Measurements from ENCODE around the gene ADAM19.
"Not testable (repeated sequence)": the region's sequence is repeated elsewhere in the genome, so short reads cannot be mapped to it uniquely, and the experiment has no call there.

Gene ADAM19

DNA sequence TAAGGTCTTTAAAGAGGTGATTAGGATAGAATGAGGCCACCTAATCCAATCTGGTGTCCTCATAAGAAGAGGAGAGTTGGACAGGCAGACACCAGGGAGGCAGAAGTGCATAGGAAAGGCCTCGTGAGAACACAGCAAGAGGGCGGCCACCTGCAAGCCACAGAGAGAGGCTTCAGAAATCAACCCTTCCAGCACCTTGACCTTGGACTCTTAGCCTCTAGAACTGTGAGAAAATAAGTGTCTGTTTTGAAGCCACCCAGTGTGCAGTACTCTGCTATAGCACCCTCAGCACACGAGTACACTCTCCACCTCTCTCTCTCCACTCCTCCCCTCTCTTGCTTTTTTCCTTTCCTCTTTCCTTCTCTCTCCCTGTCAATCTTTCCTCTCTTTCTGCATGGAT lies 88.7 kb downstream of the ADAM19 start:
- no peak for DNase-seq (ENCODE audit: low read depth, low spot score)

DNA sequence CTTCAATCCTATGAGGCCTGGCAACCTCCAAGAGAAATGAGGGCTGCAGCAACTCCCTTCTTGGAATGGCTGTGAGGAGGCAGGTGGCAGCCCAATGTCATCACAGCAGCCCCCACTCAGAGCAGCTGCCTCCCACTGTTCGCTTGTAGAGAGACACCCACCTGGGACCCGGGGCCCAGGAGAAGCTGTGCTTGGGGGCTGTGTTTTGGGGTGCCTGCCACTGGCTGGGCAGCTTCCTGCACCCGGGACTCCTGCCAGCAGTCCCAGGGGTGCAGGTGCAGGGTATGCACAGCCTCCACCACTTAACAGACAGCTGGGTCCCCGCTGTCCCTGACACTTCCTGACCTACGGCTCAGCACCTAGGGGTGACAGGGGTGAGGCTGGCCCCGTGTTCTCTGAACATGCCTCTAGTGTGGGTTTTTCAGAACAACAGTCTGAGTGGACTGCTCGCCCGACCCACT lies 89.3 kb downstream of the ADAM19 start:
- no peak for DNase-seq (ENCODE audit: low read depth, low spot score)

DNA sequence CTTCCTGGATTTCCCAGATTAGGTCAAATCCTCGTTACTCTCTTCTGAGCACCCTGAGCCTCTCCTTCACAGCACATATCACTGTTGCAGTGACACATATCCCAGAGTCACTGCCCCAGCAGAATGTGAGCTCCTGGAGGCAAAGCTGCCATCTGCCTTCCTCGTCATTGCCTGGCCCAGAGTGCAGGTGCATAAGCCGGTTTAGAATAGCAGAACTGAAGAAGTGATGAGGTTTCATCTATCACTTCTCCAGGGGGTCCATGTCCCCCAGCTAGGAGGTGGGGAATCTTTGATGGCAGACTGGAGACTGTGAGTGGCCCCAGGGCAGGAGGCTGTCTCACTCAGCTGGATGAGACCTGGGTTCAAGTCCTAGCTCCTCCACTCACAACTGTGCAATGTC lies 89.8 kb downstream of the ADAM19 start:
- no peak for DNase-seq (ENCODE audit: low read depth, low spot score)

DNA sequence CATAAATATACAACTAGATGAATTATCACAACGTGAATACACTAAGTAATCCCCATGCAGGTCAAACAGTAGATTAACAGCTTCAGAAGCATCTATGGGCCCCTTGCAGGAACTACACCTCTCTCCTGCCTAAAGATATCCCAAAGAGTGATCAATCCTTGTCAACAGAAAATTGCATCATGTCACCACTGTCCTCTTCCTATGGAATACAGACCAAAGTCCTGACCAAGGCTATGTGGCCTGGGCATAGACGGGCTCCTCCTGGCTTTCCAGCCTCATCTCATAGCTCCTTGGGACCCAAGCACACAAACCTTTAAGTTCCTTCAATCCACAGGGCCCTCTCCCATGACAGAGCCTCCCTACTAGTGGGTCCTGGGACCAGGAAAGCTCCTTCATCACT lies 90.2 kb downstream of the ADAM19 start:
- no peak for DNase-seq (ENCODE audit: low read depth, low spot score)

DNA sequence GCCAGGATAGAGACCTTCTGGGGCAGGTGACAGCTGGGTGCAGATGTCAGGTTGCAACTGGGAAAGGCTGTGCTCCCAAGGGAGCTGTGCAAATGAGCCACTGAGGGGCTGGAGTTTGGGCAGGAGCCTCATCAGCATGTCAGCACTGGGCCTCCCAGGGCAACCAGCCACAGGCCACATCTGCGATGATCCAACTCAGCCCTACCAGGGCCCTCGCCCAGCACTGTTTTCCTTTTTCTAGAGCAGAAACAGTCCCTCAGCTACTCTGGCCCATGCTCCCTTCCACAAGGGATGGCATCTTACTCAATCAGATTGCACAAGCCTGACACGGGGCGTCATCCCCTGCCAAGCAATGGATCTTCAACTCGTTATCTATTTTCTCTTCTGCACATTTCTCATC lies 90.8 kb downstream of the ADAM19 start:
- no peak for DNase-seq (ENCODE audit: low read depth, low spot score)

DNA sequence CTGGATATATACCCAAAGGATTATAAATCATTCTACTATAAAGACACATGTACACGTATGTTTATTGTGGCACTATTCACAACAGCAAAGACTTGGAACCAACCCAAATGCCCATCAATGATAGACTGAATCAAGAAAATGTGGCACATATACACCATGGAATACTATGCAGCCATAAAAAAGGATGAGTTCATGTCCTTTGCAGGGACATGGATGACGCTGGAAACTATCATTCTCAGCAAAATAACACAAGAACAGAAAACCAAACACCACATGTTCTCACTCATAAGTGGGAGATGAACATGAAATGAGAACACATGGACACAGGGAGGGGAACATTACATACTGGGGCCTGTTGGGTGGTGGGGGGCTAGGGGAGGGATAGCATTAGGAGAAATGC lies 92.9 kb downstream of the ADAM19 start:
- not testable (repeated sequence) for DNase-seq (ENCODE audit: low read depth, low spot score)

DNA sequence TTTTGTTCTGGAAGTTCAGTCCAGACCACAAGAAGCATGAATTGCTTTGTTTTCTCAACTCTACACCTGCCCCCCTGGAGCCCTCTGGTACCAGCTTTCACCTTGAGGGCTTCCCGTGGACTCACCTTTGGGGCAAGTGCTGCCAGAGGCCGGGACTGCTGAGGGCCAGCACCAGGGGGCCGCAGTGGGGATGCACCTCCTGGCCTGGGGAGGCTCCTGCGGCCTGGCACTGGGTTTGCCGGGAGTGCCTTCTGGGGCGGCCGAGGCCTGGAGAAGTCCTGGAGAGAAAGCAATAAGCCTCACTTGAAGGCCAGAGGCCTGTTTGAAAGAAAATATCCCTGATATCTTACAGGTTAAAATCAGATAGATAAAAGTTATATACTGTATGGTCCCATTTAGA lies 93.9 kb downstream of the ADAM19 start:
- no peak for DNase-seq (ENCODE audit: low read depth, low spot score)

DNA sequence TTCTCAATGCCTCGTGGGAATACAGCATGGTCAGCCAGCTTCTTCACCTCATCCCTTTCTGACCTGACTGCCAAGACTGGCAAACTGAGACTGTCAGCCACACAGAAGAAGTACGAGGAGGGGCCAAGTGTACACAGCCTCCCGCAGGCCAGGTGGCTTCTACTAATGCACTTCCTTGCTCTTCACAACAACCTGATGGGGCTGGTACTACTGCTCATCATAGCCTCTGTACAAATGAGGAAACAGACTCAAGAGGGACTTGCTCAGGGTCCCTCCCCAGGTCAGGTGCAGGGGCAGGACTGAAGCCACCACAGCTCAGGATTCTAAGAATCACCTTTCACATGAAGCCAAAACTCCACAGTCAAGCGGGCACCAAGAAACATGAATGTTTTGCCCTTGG lies 94.3 kb downstream of the ADAM19 start:
- DNase-seq (ENCODE audit: low read depth, low spot score): no peak

DNA sequence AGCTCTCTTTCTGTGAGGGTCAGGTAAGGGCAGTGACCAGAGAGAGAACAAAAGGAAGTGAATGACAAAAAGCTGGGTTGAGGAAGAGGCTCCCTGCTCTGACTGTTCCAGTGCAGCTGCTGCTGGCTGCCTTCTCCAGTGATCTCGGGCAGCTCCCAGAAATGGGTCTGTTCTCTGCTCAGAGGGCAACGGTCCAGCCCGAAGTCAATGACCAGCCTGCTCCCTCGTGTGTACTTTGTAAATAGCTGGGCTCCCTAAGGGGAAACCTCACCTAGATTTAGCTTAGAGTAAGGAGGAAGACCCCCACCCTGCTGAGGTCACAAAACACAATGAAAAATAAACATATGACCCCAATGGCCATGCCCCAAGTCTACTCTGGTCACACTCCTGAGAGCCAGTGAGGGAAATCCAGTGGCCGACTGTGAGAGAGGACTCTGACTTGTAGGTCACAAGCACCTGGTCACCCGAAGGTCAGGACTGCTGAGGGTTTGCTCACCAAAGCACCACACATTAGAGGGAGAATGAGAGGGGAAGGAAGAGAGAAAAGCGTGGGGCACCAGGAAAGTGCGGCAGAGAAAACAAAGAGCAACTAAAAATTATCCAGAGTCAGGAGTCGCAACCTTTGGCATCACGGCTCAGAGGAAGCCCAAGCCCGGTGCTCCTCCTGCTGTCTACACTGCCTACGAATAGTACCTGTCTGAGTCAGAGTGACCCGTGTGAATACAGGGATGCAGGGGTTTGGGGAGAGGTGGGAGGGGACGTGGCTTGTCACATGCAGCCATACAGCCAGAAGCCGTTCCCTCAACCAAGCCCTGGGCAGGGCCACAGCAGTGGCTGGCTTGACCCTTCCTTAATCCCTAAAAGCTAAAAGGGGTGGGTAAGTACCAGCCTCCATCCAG lies 95.7 kb downstream of the ADAM19 start:
- DNase-seq (ENCODE audit: low read depth, low spot score): no peak

DNA sequence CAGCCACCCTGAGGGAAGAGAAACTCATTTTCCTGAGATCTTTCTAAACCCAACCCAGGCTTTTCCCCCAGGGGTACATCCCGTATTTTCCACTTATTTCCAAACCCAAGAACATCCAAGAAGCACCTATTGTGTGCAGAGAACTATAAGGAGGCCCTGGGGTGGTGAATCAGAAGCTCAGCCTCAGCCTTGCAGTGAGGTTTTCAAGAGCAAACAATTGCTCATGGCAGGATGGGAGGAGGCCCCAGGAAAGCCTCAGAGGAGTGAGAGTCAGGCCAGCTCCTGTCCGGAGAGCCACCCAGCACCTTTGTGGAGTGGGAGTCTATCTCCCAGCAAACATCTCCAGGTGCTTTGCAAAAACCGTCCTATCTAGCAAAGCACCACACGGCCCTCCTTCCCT lies 96.4 kb downstream of the ADAM19 start:
- no peak for DNase-seq (ENCODE audit: low read depth, low spot score)

DNA sequence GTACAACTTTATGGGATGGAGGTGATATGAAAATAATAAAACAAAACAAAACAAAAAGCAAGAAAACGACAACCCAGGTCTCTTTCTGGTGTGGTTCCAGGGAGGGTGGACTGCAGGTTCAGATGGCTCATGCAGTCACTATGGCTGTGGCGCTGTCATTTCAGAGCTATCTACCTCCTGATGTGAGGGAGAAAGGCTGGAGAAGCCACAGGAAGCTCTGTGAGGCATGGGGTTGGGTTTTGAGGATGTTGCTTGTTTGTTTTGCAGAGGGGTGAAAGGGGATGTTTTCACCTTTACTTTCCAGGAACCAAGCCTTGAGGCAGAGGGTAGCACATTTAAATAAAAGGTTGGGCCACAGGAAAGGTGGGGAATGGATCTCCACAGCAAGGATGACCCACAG lies 96.8 kb downstream of the ADAM19 start:
- no peak for DNase-seq (ENCODE audit: low read depth, low spot score)

DNA sequence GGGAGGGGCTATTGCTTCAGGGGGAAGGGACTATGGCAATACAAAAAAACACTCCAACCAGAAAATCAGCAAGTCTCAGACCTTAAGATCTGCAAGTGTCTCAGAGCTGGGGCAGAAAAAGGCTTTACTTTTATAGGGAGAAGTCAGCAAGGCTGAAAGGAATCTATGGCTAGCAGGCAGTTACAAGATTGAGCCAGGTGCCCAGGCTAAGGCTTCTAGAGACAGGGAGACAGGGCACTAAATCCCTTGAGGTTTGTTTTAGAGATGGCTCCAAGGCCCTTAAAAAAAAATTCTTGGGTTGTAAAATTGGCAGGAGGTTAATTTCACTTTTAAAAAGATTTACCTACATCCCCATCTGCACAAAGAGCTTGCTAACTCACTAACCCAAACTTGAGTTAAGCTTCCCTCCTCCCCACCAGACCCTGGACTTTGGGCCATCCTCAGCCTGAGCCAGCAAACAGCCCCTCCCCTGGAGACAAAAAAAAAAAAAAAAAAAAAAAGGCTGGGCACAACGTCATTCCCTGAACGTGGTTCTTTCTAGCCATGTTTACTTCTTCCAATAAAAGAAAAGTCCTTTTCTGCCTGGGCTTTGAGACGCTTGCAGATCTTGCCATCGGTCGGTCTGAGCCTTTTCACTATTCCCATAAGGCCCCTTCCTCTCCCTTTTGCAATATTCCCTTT lies 97.6 kb downstream of the ADAM19 start:
- no peak for DNase-seq (ENCODE audit: low read depth, low spot score)

DNA sequence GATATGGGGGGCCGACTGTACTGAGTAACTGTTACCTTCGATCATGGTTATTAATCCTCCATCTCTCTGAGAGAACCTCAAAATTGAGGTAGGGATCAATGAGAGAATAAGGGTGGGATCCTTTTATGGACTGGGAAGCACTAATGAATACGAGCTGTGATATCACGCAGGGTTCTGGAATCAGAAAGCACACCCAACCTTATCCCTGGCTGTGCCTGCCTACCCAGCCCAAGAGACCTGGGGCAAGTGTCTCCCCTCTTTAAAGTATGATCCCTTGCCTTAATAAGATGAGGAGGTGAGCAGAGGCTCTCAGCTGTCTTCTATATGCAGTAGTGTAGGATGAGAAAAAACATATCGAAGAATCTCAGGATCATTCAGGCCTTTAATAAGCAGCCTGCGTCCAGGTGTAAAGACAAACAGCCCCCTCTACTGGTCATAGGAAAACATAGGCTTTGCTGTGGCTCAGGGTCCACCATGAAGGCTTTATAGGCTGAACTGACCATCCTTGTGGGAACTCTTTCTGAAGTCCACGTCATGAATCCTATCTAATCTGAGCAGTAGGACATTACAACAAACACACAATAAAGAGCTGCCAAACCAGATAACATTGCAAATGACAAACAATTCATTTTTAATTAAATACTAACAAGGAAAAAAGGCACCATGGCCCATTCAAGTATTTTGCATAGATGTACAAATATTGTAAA lies 98.7 kb downstream of the ADAM19 start:
- DNase-seq (ENCODE audit: low read depth, low spot score): peak; percentile 83

DNA sequence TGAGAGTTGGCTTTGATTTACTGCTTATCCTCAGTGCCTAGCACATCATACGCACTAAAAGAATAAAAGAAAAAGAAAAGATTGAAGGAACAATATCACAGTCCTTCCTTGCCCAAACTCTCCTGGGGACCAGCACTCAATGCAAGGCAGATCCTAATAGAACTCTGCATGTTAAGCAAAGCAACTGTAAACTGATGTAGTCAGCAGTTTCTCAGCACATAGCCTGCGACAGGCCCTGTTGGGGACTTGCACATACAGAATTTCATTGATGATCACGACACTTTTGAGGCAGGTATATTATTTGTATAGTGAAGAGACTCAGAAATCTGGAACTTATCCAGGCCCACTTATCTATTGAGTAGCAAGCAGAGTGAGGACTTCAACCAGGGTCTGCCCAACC lies 100.1 kb downstream of the ADAM19 start:
- DNase-seq (ENCODE audit: low read depth, low spot score): no peak

DNA sequence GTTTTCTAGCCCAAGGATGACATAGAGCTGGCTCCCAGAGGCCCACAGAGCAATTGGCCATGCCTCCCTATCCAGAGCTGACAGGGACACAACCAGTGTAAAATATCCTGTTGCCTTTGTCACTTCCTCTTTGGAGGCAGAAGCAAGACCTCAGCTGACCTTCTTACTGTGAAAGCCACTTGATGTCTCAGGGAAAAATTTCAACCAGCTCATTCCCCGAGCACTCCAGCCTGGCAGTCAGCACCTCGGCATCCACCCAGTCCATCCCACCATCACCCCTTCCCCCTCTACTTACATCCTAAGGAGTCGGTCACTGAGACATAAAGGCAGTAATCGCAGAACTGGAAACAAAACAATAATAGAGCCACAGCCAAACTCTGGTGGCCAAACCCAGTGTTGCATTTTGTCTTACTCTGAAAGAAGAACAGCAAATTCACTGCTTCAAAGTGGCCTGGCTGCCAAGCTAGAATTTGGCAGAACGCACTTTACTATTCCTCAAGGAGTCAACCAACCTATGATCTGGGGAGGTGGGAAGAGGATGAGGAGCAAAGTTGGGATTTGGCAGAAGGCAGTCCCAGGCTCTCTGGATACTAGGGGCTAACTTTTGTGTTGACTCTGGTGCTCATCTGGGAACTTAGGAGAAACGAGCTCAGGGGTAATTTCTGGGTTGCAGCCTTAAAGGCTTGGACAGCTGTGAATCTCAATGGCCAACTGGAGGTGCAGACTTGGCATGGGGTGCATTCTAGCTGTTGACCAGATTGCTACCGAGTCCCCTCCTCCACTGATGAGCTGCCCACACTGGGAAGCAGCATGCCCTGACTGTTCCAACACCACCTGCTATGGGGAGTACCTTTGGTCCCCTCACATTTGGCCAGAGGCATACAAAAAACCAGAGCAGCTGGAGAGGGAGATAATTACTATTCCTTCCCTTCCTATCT lies 101.9 kb downstream of the ADAM19 start:
- peak; percentile 63 for DNase-seq (ENCODE audit: low read depth, low spot score)

DNA sequence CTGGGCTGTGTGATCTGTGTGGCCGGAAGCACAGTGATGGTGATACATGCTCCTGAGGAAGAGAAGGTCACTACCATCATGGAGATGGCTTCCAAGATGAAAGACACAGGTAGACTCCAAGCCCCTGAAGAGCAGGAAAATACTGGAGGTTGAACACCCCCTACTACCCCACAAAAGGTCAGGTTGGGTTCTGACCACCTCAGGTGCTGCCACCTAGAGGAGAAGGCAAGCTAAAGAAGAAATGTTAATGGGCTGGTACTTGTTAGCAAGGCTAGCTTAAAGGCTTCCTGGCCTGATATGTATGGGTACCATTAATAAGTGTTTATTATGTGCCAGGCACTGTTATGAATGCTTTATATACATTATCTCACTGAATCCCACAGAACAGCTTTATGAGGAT lies 103.9 kb downstream of the ADAM19 start:
- DNase-seq (ENCODE audit: low read depth, low spot score): peak; percentile 48

DNA sequence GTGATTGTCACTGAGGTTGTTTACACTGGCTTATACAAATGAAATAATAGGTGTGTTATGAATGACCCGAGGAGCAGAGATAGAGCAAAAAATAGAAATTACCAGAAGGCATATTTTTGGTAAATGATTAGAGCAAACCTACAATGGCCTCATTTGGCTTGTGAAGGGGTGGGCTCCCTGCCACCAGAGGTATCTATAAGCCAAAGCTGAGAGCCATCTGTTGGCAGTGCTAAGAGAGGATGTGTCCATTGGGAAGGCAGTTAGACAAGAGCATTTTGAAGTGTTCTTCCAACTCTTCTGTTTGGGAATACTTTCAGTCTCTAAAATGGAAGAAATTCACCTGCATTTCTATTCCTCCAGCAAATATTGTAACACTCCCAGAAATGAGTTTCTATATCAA lies 104.9 kb downstream of the ADAM19 start:
- no peak for DNase-seq (ENCODE audit: low read depth, low spot score)

DNA sequence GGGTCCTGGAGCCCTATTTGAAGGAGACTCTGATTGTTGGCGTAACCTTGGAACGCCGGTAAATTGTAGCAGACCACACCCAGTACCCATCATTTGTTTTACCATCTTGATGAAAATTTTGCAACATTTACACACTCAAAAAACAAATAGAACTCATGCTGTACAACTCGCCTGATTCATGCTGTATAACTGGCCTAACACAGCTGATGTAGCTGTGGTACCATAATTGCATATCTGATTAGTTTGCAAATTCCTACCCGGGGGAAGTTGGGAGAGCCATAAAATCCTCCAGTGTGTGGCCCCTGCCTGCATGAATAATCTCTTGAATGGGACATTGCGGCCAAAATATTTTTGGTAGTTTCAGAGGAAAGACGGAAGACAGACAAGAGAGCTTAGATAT lies 105.9 kb downstream of the ADAM19 start:
- DNase-seq (ENCODE audit: low read depth, low spot score): no peak

DNA sequence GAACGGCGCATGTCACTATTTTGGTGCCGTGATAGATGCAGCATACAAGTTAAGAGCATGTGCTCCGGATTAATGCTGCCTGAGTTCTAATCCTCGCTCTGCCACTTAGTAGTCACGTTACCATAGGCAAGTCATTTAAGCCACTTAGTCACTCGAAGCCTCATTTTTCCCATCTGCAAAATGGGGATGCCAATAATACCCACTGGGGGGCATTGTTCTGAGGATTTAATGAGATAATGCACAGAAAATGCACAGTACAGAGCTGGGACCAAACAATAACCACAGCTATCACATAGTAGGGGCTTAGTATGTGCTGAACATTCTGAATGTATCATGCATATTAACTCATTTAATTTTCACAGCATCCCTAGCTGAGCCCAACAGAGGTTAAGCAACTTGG lies 106.5 kb downstream of the ADAM19 start:
- DNase-seq (ENCODE audit: low read depth, low spot score): no peak

DNA sequence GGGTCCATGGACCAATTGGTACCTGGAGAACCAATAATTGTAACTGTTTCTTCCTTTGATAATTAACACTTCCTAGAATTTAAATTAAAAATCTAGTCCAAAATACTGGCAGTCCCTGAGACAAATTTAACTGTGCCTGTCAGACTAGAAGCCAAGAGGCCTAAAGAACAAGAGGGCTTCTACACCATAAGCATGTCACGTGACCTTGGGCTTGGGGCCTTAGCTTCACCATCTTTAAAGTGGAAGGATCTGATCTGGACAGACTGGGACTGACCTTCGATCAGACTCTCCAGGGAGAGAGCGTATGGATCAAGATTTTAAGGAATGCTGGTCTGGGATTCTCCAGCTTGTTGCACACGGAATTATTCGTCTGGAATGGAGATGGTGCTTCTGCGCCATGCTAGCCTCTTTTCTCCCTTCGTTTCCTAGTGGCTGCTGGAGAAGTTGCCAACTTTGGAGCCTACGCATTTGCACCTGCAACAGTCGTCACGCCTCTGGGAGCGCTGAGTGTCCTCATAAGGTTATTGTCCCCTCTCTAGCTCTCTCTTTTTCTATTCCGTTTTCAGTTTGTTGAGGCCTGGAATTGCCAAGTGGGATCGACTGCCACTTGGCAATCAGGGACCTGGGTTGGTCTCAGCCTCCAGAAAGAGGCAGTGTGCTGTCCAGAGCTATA lies 107.1 kb downstream of the ADAM19 start:
- no peak for DNase-seq (ENCODE audit: low read depth, low spot score)
